Mononuclear cell (primary cell): ENCODE measurements around the gene MORN5. TPM values are rescaled to one million over a fixed set of nuclear protein-coding genes. Genes with fewer than 3 reads are reported as not detected.

ENCODE experiments used
- H3K27me3 ChIP-seq: 2 replicates; pipeline ENCODE4 v1.6.0; 2011; ENCODE audit warnings: low read length, control low read depth; ENCODE audit not compliant: insufficient read depth
- H3K4me1 ChIP-seq: 2 replicates; pipeline ENCODE4 v1.5.1; 2011; ENCODE audit warnings: mild to moderate bottlenecking, low read length, control low read depth; ENCODE audit not compliant: insufficient read depth
- H3K4me3 ChIP-seq: 2 replicates; pipeline ENCODE4 v1.5.1; 2011; ENCODE audit warnings: mild to moderate bottlenecking, low read length, moderate library complexity
- H3K9me3 ChIP-seq: 2 replicates; pipeline ENCODE4 v1.5.1; 2011; ENCODE audit warnings: low read depth, mild to moderate bottlenecking, control low read depth, low read length
- total RNA-seq: library from RNA; depleted of rRNA; stranded (reverse); fragments of >200 nt; gene quantifications from one replicate; pipeline ENCODE4 v1.2.3, GENCODE V29; 2012

Gene MORN5
- total RNA-seq, 1 donor, result not detected

GRCh38 chr9:122121391-122121790, 38.3 kb upstream of the MORN5 start:
- Histone ChIP-seq H3K4me1 (peaks cover 4% of the 10 kb centered on the region), H3K4me3 (no peak overlapping the region), H3K27me3 (peaks cover 10% of the 10 kb centered on the region), H3K9me3 (no peaks in the 10 kb centered on the region)

GRCh38 chr9:122121931-122122330, 37.8 kb upstream of the MORN5 start:
- no peaks in the 10 kb centered on the region for H3K9me3 ChIP-seq
- H3K4me1 ChIP-seq, result peaks cover 9% of the 10 kb centered on the region
- peaks cover 15% of the 10 kb centered on the region for H3K27me3 ChIP-seq
- no peak overlapping the region for H3K4me3 ChIP-seq

DNA sequence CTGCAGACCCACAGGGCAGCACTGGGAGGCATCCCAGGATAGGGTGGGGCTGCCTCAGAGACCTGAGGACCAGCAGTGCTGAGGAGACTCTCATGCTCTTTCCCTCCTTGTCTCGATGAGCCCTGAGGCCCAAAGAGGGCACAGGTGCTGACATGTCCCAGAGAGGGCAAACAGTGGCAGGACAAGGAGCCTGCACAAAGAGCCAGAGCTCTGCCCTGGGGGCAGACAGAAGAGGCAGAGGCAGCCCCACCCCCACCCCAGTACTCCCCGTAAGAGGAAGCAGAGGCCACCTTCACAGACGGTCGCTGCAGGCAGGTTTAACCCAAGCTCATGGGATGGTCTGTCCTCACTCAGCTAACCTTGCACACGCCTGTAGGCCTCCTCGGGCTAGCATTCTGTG, 37.2 kb upstream of the MORN5 start:
- H3K4me3 ChIP-seq, result no peak overlapping the region
- peaks cover 9% of the 10 kb centered on the region for H3K4me1 ChIP-seq
- H3K27me3 ChIP-seq, result peaks cover 15% of the 10 kb centered on the region
- H3K9me3 ChIP-seq, result no peaks in the 10 kb centered on the region

DNA sequence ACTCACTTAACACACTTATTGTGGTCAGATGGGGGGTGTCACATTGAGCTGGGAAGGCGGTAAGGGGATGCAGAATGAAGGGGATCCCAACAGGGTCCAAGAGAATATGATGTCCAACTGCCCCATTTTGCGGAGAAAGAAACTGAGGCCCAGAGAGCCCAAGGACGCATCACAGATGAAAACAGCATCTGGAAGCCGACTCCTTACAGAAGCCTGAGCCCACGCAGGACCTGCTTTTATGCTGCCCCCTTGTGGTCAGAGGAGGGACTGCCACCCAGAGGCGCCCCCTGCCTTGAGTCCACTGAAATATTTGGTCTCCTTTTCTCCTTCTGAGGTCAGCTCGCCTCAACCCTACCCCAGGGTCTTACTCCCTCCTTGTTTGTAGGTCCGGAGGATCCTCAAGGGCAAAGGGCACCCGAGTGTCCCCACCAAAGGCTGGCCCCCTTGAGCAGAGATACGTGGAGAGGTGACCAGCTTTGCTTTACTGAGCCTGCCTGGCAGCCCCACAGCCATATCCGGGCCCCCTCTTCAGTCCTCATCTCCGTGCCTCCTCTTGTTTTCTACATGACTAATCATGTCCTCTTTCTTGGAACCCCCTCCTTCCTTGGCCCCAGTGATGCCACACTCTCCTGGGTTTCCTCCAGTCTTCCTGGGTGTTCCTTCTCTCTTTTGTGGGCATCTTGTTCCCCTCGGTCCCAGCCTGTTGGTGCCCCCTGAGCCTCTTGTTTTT, 36.6 kb upstream of the MORN5 start:
- Histone ChIP-seq H3K27me3 (peaks cover 15% of the 10 kb centered on the region), H3K4me1 (peaks cover 9% of the 10 kb centered on the region), H3K4me3 (no peak overlapping the region), H3K9me3 (no peaks in the 10 kb centered on the region)

DNA sequence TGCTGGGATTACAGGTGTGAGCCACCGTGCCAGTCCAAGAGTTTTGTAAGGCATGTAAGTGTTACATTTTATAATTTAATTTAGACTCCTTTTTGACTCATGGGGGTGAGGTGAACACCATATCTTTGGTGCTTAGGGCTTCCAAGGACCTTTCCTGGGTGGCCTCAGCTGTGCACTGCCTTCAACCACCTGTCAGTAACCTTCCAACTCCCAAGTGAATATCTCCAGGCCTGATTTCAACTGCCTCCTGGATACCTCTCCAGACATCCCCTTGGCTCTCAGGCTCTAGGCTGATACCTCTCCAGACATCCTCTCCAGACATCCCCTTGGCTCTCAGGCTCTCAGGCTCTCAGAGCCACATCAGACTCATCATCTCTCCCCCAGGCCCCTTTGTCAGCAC, 35.7 kb upstream of the MORN5 start:
- H3K27me3 ChIP-seq, result peaks cover 15% of the 10 kb centered on the region
- H3K4me3 ChIP-seq, result no peak overlapping the region
- no peaks in the 10 kb centered on the region for H3K9me3 ChIP-seq
- H3K4me1 ChIP-seq, result peaks cover 9% of the 10 kb centered on the region

DNA sequence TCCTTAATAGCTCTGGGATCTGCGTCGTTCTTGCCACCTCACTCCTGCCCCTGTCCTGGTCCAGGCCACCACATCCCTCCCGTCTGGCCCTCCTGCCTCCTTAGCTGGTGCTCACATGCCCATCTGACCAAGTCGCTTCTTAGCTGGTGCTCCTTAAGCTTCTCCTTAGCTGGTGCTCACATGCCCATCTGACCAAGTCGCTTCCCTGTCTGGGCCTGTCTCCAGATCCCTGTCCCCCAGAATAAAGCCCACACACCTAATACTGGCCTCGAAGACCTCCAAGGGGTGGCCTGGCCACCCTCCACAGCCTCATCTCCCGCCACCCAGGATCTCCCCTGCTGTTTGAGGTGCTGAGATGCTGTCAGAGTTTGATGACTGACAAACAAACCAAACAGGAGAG, 35.2 kb upstream of the MORN5 start:
- Histone ChIP-seq H3K27me3 (peaks cover 15% of the 10 kb centered on the region), H3K4me1 (peaks cover 9% of the 10 kb centered on the region), H3K4me3 (no peak overlapping the region), H3K9me3 (no peaks in the 10 kb centered on the region)

DNA sequence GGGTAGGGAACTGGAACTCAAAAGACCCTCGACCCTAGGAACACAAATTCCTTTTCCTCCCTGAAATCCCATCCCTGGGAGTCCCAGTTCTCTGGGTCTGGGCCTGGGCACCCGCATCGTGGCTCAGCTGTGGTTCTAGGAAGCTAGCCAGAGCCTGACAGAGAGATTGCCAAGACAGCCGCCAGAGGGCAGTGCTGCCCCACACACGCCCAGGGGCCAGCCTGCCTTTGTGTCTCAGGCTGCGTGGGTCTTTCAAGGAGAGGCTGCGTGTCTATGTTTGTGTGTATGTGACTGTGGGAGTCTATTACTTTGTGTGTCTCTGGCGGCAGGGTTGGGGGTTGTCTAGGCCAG, 34.6 kb upstream of the MORN5 start:
- Histone ChIP-seq H3K27me3 (peaks cover 15% of the 10 kb centered on the region), H3K4me3 (no peak overlapping the region), H3K9me3 (no peaks in the 10 kb centered on the region), H3K4me1 (peaks cover 9% of the 10 kb centered on the region)

DNA sequence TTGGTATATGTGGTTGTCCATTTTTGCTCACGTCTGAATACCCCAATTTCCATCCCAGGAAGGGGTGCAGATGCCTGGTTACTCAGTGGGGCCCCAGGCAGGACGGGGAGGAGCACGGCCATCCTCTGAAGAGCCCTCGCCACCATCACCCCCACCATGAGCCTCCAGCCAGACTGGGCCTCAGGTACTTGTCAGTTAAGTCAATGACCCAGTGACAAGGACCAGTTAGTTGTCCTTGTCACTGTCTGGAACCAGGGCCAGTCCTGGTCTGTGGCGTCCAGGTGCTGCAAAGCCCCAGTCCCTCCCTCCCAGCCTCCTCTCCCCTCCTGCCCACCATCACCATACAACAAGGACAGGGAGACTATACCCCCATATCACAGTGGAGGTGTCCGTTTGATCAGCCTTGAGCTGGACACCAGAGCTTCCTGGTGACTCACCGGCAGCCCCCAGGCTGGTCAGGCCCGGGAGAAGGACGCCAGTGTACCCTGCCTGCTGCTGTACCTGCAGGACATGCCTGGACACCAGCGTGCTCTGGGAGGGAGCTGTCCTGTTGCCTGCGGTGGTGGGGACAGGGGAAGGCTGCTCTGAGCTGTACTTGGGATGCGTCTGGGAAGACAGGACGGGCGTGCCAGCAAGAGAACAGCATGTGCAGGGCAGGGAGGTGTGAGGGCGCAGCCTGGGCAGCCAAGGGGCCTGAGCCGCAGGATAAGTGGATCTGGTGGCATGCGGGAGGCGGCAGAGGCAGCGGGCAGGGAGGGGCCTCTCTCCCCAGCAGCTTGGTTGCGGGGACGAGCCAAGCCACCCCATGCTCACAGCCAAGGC, 34.0 kb upstream of the MORN5 start:
- Histone ChIP-seq H3K4me3 (no peak overlapping the region), H3K27me3 (peaks cover 15% of the 10 kb centered on the region), H3K9me3 (no peaks in the 10 kb centered on the region), H3K4me1 (peaks cover 9% of the 10 kb centered on the region)

DNA sequence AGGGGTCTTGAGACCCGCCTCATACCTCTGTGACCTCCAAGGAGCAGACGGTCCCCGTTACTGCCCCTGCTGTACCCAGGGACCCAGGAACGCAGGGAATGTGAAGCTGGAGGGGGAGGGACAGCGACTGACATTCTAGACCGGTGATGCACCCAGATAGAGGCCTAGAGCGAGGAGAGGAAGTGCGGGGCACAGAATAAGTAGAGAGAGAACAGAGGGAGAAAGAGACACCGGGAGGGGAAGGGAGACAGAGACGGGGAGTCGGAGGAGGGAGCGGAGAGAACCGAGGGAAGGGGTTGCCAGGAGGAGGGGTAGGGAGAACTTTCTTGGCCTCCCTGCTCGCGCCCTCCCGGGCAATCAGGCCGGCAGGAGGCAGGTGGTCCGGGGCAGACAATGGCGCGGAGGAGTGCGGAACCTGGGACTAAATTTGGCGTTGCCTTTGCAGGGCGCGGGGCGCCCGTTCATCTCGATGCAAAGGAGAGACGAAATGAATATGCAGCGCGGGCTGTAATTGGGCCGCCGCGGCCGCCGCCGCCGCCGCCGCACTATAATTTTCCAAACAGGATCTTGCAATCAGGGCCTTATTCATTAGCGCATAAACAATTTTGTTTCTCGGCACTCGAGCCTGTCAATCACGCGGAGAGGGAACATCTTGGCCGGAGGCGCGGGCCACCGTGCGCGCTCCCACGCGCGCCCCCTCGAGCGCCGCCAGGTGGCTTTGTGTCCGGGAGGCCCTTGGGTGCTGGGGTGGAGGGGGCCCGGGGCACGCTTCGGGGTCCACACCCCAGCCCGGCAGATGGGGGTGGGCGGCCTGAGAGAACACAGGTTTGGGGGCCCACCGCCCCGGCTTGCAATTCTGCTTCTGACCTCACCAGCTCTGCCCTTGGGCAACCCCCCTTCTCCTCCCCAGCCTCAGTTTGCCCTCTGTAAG, 33.1 kb upstream of the MORN5 start:
- Histone ChIP-seq H3K4me1 (peaks cover 9% of the 10 kb centered on the region), H3K9me3 (no peaks in the 10 kb centered on the region), H3K4me3 (no peak overlapping the region), H3K27me3 (peaks cover 15% of the 10 kb centered on the region)

DNA sequence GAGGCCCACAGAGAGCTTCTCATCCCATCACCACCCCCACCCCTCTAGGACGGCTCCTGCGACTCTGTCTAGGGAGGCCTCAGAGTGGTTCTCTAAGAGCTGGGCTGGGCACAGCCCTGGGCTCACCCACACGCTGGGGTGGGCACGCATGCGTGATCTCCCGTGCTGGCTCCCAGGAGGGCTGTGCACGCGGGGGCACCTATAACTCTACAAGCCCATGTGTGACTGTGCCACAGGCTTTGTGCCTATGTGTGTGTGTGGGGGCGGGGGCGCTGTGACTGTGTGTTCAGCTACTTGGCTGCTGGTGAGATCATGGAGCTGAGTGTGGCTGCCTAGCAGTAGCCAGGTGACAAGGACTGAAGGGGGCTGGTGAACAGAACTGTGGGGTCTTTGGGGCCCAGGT, 32.3 kb upstream of the MORN5 start:
- H3K9me3 ChIP-seq, result no peaks in the 10 kb centered on the region
- peaks cover 9% of the 10 kb centered on the region for H3K4me1 ChIP-seq
- no peak overlapping the region for H3K4me3 ChIP-seq
- H3K27me3 ChIP-seq, result peaks cover 15% of the 10 kb centered on the region

GRCh38 chr9:122128007-122128968, 31.4 kb upstream of the MORN5 start:
- no peak overlapping the region for H3K4me3 ChIP-seq
- peaks cover 9% of the 10 kb centered on the region for H3K4me1 ChIP-seq
- no peaks in the 10 kb centered on the region for H3K9me3 ChIP-seq
- H3K27me3 ChIP-seq, result peaks cover 15% of the 10 kb centered on the region

GRCh38 chr9:122128969-122129343, 30.8 kb upstream of the MORN5 start:
- H3K27me3 ChIP-seq, result peaks cover 15% of the 10 kb centered on the region
- H3K9me3 ChIP-seq, result no peaks in the 10 kb centered on the region

GRCh38 chr9:122129969-122130368, 29.7 kb upstream of the MORN5 start:
- H3K4me3 ChIP-seq, result no peak overlapping the region
- H3K27me3 ChIP-seq, result peaks cover 15% of the 10 kb centered on the region
- H3K4me1 ChIP-seq, result peaks cover 9% of the 10 kb centered on the region
- H3K9me3 ChIP-seq, result no peaks in the 10 kb centered on the region

More at GRCh38 chr9:122128969-122129343, 30.8 kb upstream of the MORN5 start:
- H3K4me3 ChIP-seq, result no peak overlapping the region
- peaks cover 9% of the 10 kb centered on the region for H3K4me1 ChIP-seq

GRCh38 chr9:122130837-122131236, 28.9 kb upstream of the MORN5 start:
- Histone ChIP-seq H3K27me3 (peaks cover 10% of the 10 kb centered on the region), H3K4me1 (peaks cover 9% of the 10 kb centered on the region), H3K4me3 (no peak overlapping the region), H3K9me3 (no peaks in the 10 kb centered on the region)
